ENCODE measurements around the gene BBX.

GRCh38 chr3:107548601-107549000, 25.8 kb downstream of the BBX start:
- TF ChIP-seq POLR2A (IDR thresholded peaks at IDR 0.05; ENCODE audit: low read depth, low read length) (no peak), USF2 (IDR thresholded peaks at IDR 0.05; ENCODE audit: low read depth, low read length) (no peak)
- TF ChIP-seq, protein P1, sequence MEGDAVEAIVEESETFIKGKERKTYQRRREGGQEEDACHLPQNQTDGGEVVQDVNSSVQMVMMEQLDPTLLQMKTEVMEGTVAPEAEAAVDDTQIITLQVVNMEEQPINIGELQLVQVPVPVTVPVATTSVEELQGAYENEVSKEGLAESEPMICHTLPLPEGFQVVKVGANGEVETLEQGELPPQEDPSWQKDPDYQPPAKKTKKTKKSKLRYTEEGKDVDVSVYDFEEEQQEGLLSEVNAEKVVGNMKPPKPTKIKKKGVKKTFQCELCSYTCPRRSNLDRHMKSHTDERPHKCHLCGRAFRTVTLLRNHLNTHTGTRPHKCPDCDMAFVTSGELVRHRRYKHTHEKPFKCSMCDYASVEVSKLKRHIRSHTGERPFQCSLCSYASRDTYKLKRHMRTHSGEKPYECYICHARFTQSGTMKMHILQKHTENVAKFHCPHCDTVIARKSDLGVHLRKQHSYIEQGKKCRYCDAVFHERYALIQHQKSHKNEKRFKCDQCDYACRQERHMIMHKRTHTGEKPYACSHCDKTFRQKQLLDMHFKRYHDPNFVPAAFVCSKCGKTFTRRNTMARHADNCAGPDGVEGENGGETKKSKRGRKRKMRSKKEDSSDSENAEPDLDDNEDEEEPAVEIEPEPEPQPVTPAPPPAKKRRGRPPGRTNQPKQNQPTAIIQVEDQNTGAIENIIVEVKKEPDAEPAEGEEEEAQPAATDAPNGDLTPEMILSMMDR (conservative IDR thresholded peaks at IDR 0.05; ENCODE audit: low read depth, low read length), result no peak

Measured in IMR-90 (cell line).